Hematopoietic multipotent progenitor cell (in vitro differentiated cells): ENCODE measurements around the gene NDUFS8. TPM values are rescaled to one million over a fixed set of nuclear protein-coding genes. Genes with fewer than 3 reads are reported as not detected.

Source experiments
- DNase-seq, 3 donors: peaks; one replicate each; pipeline ENCODE4 v3.0.0-alpha.2; 2011 to 2015; ENCODE audit warnings: low read depth in 2 of 3, low spot score in 2 of 3
- small RNA-seq: library from RNA; depleted of rRNA; stranded (forward); fragments of <200 nt; gene quantifications from one replicate; pipeline ENCODE3, GENCODE V24; 2012
- total RNA-seq: library from RNA; depleted of rRNA; stranded (reverse); fragments of >200 nt; gene quantifications from one replicate; pipeline ENCODE4 v1.2.3, GENCODE V29; 2012

Gene NDUFS8
- total RNA-seq, 1 donor, result 109 TPM

- no peak for DNase-seq
These were observed 44.3 kb downstream of the NDUFS8 start for GRCh38 chr11:68074584-68075352.

- peak in 2 of 3 donors; percentile 46 to 66 for DNase-seq
These were observed 46.0 kb downstream of the NDUFS8 start for GRCh38 chr11:68076371-68077042.

DNA sequence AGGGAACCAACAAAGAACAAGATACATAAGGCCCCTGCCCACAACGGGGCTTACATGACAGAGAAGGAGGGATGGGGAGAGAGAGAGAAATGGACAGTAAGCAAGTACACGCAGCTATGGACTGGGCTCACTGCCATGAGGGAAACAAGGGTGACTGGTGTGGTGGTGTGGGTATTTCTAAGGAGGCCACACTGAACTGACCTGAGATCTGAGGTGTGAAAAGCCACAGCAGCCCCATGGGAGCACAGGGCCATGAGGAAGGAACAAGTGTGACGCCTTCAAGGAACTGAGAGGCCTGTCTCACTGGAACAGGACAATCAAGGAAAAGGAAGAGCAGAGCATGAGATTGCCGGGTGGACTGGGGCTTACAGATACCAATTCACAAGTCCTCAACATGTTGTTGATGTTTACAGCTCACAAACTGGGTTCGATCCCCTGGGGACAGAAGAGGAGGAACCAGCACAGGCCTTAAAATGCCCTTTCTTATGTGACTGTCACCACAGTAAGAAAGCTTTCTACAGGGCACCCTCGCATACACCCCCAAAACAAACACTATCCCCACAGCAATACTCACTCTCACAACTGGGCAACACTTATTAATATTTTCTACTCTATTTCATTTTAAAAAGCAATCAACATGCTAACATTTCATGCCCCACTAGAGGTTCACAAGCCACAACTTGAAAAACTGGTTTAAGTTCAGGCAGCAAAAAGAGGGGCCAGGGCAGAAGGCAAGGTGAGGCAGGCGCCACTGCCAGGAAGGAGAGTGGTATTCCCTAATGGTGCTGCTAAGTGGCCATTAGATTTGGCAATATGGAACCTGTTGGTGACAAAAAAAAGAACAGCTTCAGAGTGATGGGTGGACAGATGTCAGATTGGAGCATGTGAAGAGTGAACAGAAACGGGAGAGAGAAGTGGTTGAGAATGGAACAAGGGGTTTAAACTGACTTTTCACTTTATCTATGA is 47.4 kb downstream of the NDUFS8 start:
- DNase-seq, result no peak

DNA sequence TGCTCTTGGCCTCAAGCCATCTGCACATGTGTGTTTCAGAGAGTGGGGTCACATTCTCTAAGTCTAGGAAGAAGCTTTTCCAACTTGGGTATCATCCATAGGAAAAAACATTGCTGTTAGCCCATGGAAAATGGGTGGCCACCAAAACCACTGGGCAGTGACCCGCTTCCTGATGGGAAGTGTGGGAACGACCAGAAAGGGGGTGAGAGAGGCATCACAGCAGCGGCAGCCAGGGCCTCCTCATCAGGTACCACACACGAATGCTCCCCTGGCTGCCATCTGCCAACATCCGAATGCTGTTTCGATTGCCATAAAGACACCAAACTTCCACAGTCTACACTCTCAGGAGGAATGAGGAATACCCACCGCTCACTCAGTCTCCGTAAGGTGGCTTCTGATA is 50.4 kb downstream of the NDUFS8 start:
- DNase-seq, result no peak

DNA sequence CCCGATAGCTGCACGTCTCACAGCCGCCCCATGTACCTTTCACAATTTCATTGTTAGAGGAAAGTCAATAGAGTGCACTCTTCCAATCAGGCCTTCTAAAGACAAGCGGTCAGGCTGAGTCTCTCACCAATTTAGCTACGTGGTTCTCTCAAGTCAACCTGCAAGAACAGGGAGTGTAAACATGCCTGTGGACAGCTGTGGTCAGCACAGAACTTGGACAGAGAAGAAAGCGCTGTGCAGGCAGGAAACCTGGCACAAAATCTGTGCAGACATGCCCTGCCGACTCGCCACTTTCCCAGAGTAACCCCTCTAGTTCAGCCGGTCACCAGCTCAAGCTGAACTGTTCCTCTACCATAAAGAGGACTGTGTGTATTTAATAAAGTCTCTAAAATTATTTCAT is 51.2 kb downstream of the NDUFS8 start:
- DNase-seq, result no peak

DNA sequence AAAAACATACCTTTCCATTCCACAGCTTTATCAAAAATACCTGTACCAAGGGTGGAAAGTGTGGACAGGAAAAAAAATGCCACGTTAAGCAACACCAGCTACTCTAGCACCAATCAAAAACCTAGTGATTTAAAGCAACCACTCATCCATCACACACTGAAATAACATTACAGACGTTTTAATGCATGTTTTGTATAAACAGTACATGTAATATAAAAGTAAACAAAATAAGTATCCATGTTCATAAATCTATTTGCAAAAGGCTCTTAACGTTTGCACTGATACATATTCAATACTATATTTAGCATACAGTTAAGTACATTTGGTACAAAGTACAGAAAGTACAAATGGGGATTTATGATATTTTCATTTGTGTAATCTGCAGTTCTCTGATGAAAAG is 52.0 kb downstream of the NDUFS8 start:
- DNase-seq, result no peak

GRCh38 chr11:68083517-68083916 is 53.0 kb downstream of the NDUFS8 start:
- DNase-seq, result no peak

Small RNA genes lying within 50 kb of the gene (small RNA-seq; reads per million reads assigned to genes)
- not detected for gene MIR6753

Other genes with a start within 250 kb of the NDUFS8 start
- 44.4 TPM for gene UNC93B1, start 26.6 kb upstream of the NDUFS8 start, total RNA-seq
- gene ALDH3B1, start 20.4 kb upstream of the NDUFS8 start, total RNA-seq, result 30.7 TPM
- 99.9 TPM for gene TCIRG1, start 8.3 kb downstream of the NDUFS8 start, total RNA-seq
- gene CHKA, start 90.7 kb downstream of the NDUFS8 start, total RNA-seq, result 24.5 TPM
- 16.7 TPM for gene KMT5B, start 182.6 kb downstream of the NDUFS8 start, total RNA-seq
- gene C11orf24, start 241.3 kb downstream of the NDUFS8 start, total RNA-seq, result 8.6 TPM